GM12878 (cell line): Measurements from ENCODE around the gene PACS2. TPM values are rescaled to one million over a fixed set of nuclear protein-coding genes. Genes with fewer than 3 reads are reported as not detected.

Experiments
- ATAC-seq: fragments of 200-7000 bp; cut with Tn5 transposase; 3 replicates; pipeline ENCODE4 v1.9.1; 2020; ENCODE audit warnings: mild to moderate bottlenecking, moderate library complexity
- BruUV-seq: library from RNA; stranded (reverse); fragments of 400-500 nt; replicated peaks from 2 replicates; lab custom pipeline; 2021; lab: Mats Ljungman, UMichigan
- CTCF ChIA-PET: fragments of 300-600 bp; sonication (Branson Sonifier 250); formaldehyde crosslinking; extraction: SDS; loops from one replicate; lab custom pipeline; 2021; ENCODE audit warnings: inconsistent platforms; lab: Yijun Ruan, JAX
- POLR2A ChIA-PET: fragments of 350-600 bp; formaldehyde crosslinking; extraction: SDS; loops from one replicate; lab custom pipeline; 2021; ENCODE audit warnings: inconsistent platforms; lab: Charles Lee
- RAD21 ChIA-PET: fragments of 300-600 bp; sonication (Branson Sonifier 250); formaldehyde crosslinking; loops from one replicate; lab custom pipeline; 2023; ENCODE audit warnings: antibody characterized with exemption; ENCODE audit not compliant: unreplicated experiment; lab: Charles Lee
- SMC1A ChIA-PET: fragments of 300-600 bp; sonication (Branson Sonifier 250); formaldehyde crosslinking; loops from one replicate; lab custom pipeline; 2023; ENCODE audit not compliant: unreplicated experiment, uncharacterized antibody; lab: Charles Lee
- DNase-seq: peaks from one replicate; pipeline ENCODE4 v3.0.0-alpha.2; 2011; ENCODE audit warnings: low read depth, low spot score
- FAIRE-seq: peaks from 3 replicates; lab custom pipeline; 2011; peaks lifted over from hg19 to GRCh38; lab: Jason Lieb, UNC
- H2AFZ ChIP-seq: 2 replicates; pipeline ENCODE4 v1.6.0; 2011; ENCODE audit warnings: low read depth, low read length, control low read depth; ENCODE audit not compliant: control insufficient read depth
- H3K27ac ChIP-seq: 2 replicates; pipeline ENCODE4 v1.5.1; 2011; ENCODE audit warnings: control low read depth; ENCODE audit not compliant: control insufficient read depth, insufficient read depth
- H3K27me3 ChIP-seq, 2 experiments: replicated peaks in 1 of 2; 2 replicates each; pipeline versions ENCODE4 v1.6.0 to v1.6.1; 2011; ENCODE audit warnings: low read length in 1 of 2; ENCODE audit not compliant: control insufficient read depth in 2 of 2, insufficient read depth in 2 of 2
- H3K36me3 ChIP-seq, 2 experiments: 2 replicates each; pipeline ENCODE4 v1.5.1; 2011; ENCODE audit warnings: low read length in 1 of 2; ENCODE audit not compliant: control insufficient read depth in 2 of 2, insufficient read depth in 2 of 2
- H3K4me1 ChIP-seq: 2 replicates; pipeline ENCODE4 v1.6.1; 2011; ENCODE audit warnings: mild to moderate bottlenecking, low read length, moderate library complexity, mixed read lengths; ENCODE audit not compliant: control insufficient read depth, insufficient read depth
- H3K4me2 ChIP-seq: 2 replicates; pipeline ENCODE4 v1.6.0; 2011; ENCODE audit warnings: control low read depth; ENCODE audit not compliant: control insufficient read depth, insufficient read depth
- H3K4me3 ChIP-seq: fragments of 200-600 bp; sonication (generic); 2 replicates; pipeline ENCODE4 v1.5.1; 2016
- H3K79me2 ChIP-seq: 2 replicates; pipeline ENCODE4 v1.6.0; 2011; ENCODE audit warnings: low read length; ENCODE audit not compliant: control insufficient read depth, insufficient read depth
- H3K9ac ChIP-seq: 2 replicates; pipeline ENCODE4 v1.8.0; 2011; ENCODE audit warnings: low read length, control low read depth, mixed read lengths; ENCODE audit not compliant: control insufficient read depth, insufficient read depth
- H3K9me3 ChIP-seq: replicated peaks from 3 replicates; pipeline ENCODE4 v1.5.1; 2011; ENCODE audit warnings: mild to moderate bottlenecking, low read length; ENCODE audit not compliant: control insufficient read depth, insufficient read depth
- H4K20me1 ChIP-seq: 2 replicates; pipeline ENCODE4 v1.6.0; 2011; ENCODE audit not compliant: control insufficient read depth, insufficient read depth
- CBX3 ChIP-seq: fragments of 200-600 bp; sonication (generic); IDR thresholded peaks from 2 replicates; pipeline ENCODE4 v1.6.1; 2016; ENCODE audit warnings: low read depth, borderline replicate concordance
- CEBPB ChIP-seq, 2 experiments: fragments of 150-350 bp in 1 of 2; IDR thresholded peaks; 2 replicates each; pipeline ENCODE4 v1.6.1; 2012 to 2014; ENCODE audit warnings: low read depth in 2 of 2, low read length in 2 of 2, borderline replicate concordance in 1 of 2, inconsistent platforms in 1 of 2
- FOXK2 ChIP-seq: fragments of 450-650 bp; IDR thresholded peaks from 2 replicates; pipeline ENCODE4 v1.6.1; 2017; ENCODE audit warnings: mild to moderate bottlenecking, moderate library complexity
- GATAD2B ChIP-seq: fragments of 450-650 bp; conservative IDR thresholded peaks from 2 replicates; pipeline ENCODE4 v1.6.1; 2017; ENCODE audit warnings: low read depth, mild to moderate bottlenecking, moderate library complexity
- HDAC2 ChIP-seq: fragments of 200-600 bp; sonication (generic); IDR thresholded peaks from 2 replicates; pipeline ENCODE4 v1.6.1; 2017
- IKZF2 ChIP-seq, 2 experiments: fragments of 450-650 bp; IDR thresholded peaks; 2 replicates each; pipeline ENCODE4 v1.6.1; 2017; ENCODE audit warnings: mild to moderate bottlenecking in 2 of 2, moderate library complexity in 2 of 2
- KLF5 ChIP-seq: fragments of 450-650 bp; IDR thresholded peaks from 2 replicates; pipeline ENCODE4 v1.6.1; 2014; ENCODE audit warnings: mild to moderate bottlenecking; ENCODE audit not compliant: partially characterized antibody
- MXI1 ChIP-seq: fragments of 150-350 bp; IDR thresholded peaks from 2 replicates; pipeline ENCODE4 v1.6.1; 2011; ENCODE audit warnings: low read depth, mild to moderate bottlenecking, inconsistent platforms, low read length, improper control_type of control experiment
- NR2C2 ChIP-seq: IDR thresholded peaks from 2 replicates; pipeline ENCODE4 v1.6.1; 2011; ENCODE audit warnings: borderline replicate concordance, low read depth; ENCODE audit not compliant: control insufficient read depth, insufficient read length
- PAX8 ChIP-seq: fragments of 450-650 bp; IDR thresholded peaks from 2 replicates; pipeline ENCODE4 v1.6.1; 2017; ENCODE audit warnings: mild to moderate bottlenecking, moderate library complexity
- POLR2AphosphoS2 ChIP-seq: IDR thresholded peaks from 2 replicates; pipeline ENCODE4 v1.6.1; 2011; ENCODE audit warnings: low read depth, mild to moderate bottlenecking, low read length, improper control_type of control experiment, moderate library complexity
- RB1 ChIP-seq: fragments of 450-650 bp; formaldehyde crosslinking; IDR thresholded peaks from 2 replicates; pipeline ENCODE4 v1.6.1; 2017; ENCODE audit warnings: mild to moderate bottlenecking, borderline replicate concordance
- RFX5 ChIP-seq: IDR thresholded peaks from 2 replicates; pipeline ENCODE4 v1.6.1; 2011; ENCODE audit warnings: low read depth, low read length, improper control_type of control experiment
- SIN3A ChIP-seq: IDR thresholded peaks from 2 replicates; pipeline ENCODE4 v1.6.1; 2012; ENCODE audit warnings: low read depth, low read length, improper control_type of control experiment
- SMAD1 ChIP-seq: fragments of 450-650 bp; IDR thresholded peaks from 2 replicates; pipeline ENCODE4 v1.6.1; 2018; ENCODE audit warnings: mild to moderate bottlenecking, low read depth; ENCODE audit not compliant: partially characterized antibody
- TCF7 ChIP-seq: IDR thresholded peaks from 2 replicates; pipeline ENCODE4 v1.6.1; 2014; ENCODE audit warnings: antibody characterized with exemption, borderline replicate concordance
- WRNIP1 ChIP-seq: IDR thresholded peaks from 2 replicates; pipeline ENCODE4 v1.6.1; 2011; ENCODE audit warnings: low read depth, low read length, improper control_type of control experiment, borderline replicate concordance
- WGBS: methylation state at CpG from one replicate; pipeline ENCODE4 v1.1.6; 2016; ENCODE audit warnings: low lambda C conversion rate; ENCODE audit not compliant: insufficient replicate concordance, insufficient coverage; ENCODE audit errors: missing lambda C conversion rate; 5-methylcytosine and 5-hydroxymethylcytosine counted together
- in situ Hi-C: fragments of 300-500 bp; cut with MboI; formaldehyde crosslinking; loops from 9 replicates; pipeline ENCODE4 v1.14.3; 2018; ENCODE audit warnings: mixed read lengths
- intact Hi-C: fragments of 100-400 bp; cut with micrococcal nuclease; formaldehyde crosslinking; loops from one replicate; pipeline ENCODE4 v1.14.2; 2022; ENCODE audit not compliant: unreplicated experiment
- polyA plus RNA-seq, 11 experiments: library from polyadenylated mRNA; depleted of rRNA in 4 of 11; unstranded in 6 of 11; stranded (reverse) in 5 of 11; fragments of >200 nt; fragmentation: Nextera tagmentation in 4 of 11; fragmentation: Illumina TruSeq in 1 of 11; extraction: Ambion mirVana in 4 of 11; extraction: Trizol in 1 of 11; gene quantifications; 1 replicate in 1 of 11; 2 replicates in 10 of 11; pipeline versions ENCODE4 v1.2.1 to v1.2.3, GENCODE V29; 2011 to 2016; ENCODE audit warnings: inconsistent platforms in 2 of 11, missing spikeins in 2 of 11, low read depth in 1 of 11
- total RNA-seq, 4 experiments: library from RNA; depleted of rRNA in 3 of 4; stranded (reverse); fragments of >200 nt in 3 of 4; fragmentation: Illumina TruSeq in 1 of 4; extraction: Trizol in 1 of 4; gene quantifications; 2 replicates each; pipeline versions ENCODE4 v1.2.1 to v1.2.3, GENCODE V29; 2013 to 2021
- TF ChIP-seq, protein P1 (sequence below): IDR thresholded peaks from 2 replicates; pipeline ENCODE4 v1.6.1; 2012; ENCODE audit warnings: low read depth, low read length, improper control_type of control experiment
- TF ChIP-seq, protein P2 (sequence below): fragments of 450-650 bp; IDR thresholded peaks from 2 replicates; pipeline ENCODE4 v1.6.1; 2018; ENCODE audit warnings: mild to moderate bottlenecking, low read depth, moderate library complexity; ENCODE audit not compliant: partially characterized antibody

Gene PACS2
- total and polyA plus RNA-seq, 10 of the 15 experiments (the other 5 are each of a cell fraction or from before 2014, with no cell fraction given), result 0.21 to 37.3 (median 9.4) TPM

GRCh38 chr14:105414456-105415371 is 100.2 kb downstream of the PACS2 start:
- Histone ChIP-seq H3K4me2 (peak overlapping the region; percentile 71), H3K79me2 (peaks cover 4% of the 10 kb centered on the region), H3K4me1 (0 out of 2 replicates have a peak, but pooled peaks cover 4% of the 10 kb centered on the region), H2AFZ (peak overlapping the region; percentile 82), H3K27ac (no peak overlapping the region), H3K9ac (no peak overlapping the region; the same call in 1 of the 2 replicates), H3K9me3 (no peaks in the 10 kb centered on the region), H3K27me3 (peaks cover 7 to 10% of the 10 kb centered on the region in 2 experiments; a peak in 3 of 4 replicates), H3K4me3 (peak overlapping the region; percentile 8; the same call in 1 of the 2 replicates), H3K36me3 (no peaks in the 10 kb centered on the region), H4K20me1 (no peaks in the 10 kb centered on the region)
- intact Hi-C loops, result no loop called here
- ChIA-PET SMC1A (interaction anchor here (1.8 kb wide), 1 partner anchor 12 kb away, joined by 5 read pairs; no protein-coding TSS in a partner anchor), POLR2A (interaction anchor here (0.7 kb wide), 2 partner anchors 118 to 857 kb away, joined by 3 read pairs; no protein-coding TSS in a partner anchor), CTCF (interaction anchor here (0.9 to 1.0 kb wide), 2 partner anchors 11 to 75 kb away, joined by 3 to 5 read pairs; no protein-coding TSS in a partner anchor), RAD21 (no interaction called here)
- in situ Hi-C loops, result no loop called here
- no peak for DNase-seq
- peak; percentile 93 for ATAC-seq
- FAIRE-seq, result no peak
- no TSS peak for BruUV-seq
- WGBS, result 20% methylated on average over 41 of the region's 79 CpGs
- TF ChIP-seq CBX3 (no peak), NR2C2 (no peak), TCF7 (no peak), WRNIP1 (no peak), GATAD2B (no peak), FOXK2 (no peak), PAX8 (no peak), CEBPB (IDR thresholded peaks at IDR 0.05; ENCODE audit: borderline replicate concordance in 1 of 2, low read depth in 2 of 2, low read length in 2 of 2) (no peak), KLF5 (no peak), RFX5 (no peak), IKZF2 (IDR thresholded peaks at IDR 0.05) (peak in 1 of 2 experiments; percentile 11; a peak in 1 of 4 replicates), SIN3A (no peak), POLR2AphosphoS2 (no peak), MXI1 (no peak), RB1 (peak; percentile 40; the same call in 1 of the 2 replicates), SMAD1 (no peak), HDAC2 (no peak)
- TF ChIP-seq, protein P1, sequence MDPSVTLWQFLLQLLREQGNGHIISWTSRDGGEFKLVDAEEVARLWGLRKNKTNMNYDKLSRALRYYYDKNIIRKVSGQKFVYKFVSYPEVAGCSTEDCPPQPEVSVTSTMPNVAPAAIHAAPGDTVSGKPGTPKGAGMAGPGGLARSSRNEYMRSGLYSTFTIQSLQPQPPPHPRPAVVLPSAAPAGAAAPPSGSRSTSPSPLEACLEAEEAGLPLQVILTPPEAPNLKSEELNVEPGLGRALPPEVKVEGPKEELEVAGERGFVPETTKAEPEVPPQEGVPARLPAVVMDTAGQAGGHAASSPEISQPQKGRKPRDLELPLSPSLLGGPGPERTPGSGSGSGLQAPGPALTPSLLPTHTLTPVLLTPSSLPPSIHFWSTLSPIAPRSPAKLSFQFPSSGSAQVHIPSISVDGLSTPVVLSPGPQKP, result no peak
- TF ChIP-seq, protein P2, sequence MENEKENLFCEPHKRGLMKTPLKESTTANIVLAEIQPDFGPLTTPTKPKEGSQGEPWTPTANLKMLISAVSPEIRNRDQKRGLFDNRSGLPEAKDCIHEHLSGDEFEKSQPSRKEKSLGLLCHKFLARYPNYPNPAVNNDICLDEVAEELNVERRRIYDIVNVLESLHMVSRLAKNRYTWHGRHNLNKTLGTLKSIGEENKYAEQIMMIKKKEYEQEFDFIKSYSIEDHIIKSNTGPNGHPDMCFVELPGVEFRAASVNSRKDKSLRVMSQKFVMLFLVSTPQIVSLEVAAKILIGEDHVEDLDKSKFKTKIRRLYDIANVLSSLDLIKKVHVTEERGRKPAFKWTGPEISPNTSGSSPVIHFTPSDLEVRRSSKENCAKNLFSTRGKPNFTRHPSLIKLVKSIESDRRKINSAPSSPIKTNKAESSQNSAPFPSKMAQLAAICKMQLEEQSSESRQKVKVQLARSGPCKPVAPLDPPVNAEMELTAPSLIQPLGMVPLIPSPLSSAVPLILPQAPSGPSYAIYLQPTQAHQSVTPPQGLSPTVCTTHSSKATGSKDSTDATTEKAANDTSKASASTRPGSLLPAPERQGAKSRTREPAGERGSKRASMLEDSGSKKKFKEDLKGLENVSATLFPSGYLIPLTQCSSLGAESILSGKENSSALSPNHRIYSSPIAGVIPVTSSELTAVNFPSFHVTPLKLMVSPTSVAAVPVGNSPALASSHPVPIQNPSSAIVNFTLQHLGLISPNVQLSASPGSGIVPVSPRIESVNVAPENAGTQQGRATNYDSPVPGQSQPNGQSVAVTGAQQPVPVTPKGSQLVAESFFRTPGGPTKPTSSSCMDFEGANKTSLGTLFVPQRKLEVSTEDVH, result no peak
